Stimulated activated CD4-positive, alpha-beta T cell treated with anti-CD3 and anti-CD28 coated beads, Interleukin-1b, Interleukin-23, amount 100 ng/mL, for 1 hour (primary cell): Measurements from ENCODE around the gene MRAS.

ENCODE experiments used
- DNase-seq, 2 donors: peaks; one replicate each; pipeline ENCODE4 v3.0.0-alpha.2; 2020; ENCODE audit warnings: low read depth in 2 of 2

Gene MRAS

GRCh38 chr3:138347960-138348753 lies at the start of gene MRAS:
TSS of gene MRAS (plus strand) at chr3:138348579. CDS start at chr3:138372884, 24,305 bp downstream.
- DNase-seq, result no peak

- DNase-seq, result no peak
These were observed 47.7 kb upstream of the MRAS start for GRCh38 chr3:138300647-138301046.

GRCh38 chr3:138303474-138303873 lies 44.9 kb upstream of the MRAS start:
- DNase-seq, result no peak

- DNase-seq, result no peak
These were observed 40.5 kb upstream of the MRAS start for GRCh38 chr3:138307899-138308298.

- DNase-seq, result no peak
These were observed 39.6 kb upstream of the MRAS start for GRCh38 chr3:138308783-138309182.

GRCh38 chr3:138310494-138310893 lies 37.9 kb upstream of the MRAS start:
- no peak for DNase-seq

GRCh38 chr3:138314751-138315150 lies 33.6 kb upstream of the MRAS start:
- no peak for DNase-seq

- no peak for DNase-seq
These were observed 30.7 kb upstream of the MRAS start for GRCh38 chr3:138317687-138318086.

- no peak for DNase-seq
These were observed 24.4 kb upstream of the MRAS start for GRCh38 chr3:138323971-138324370.

- no peak for DNase-seq
These were observed 22.4 kb upstream of the MRAS start for GRCh38 chr3:138325990-138326389.

GRCh38 chr3:138326866-138327595 lies 21.3 kb upstream of the MRAS start:
- DNase-seq, result no peak

GRCh38 chr3:138327831-138328230 lies 20.5 kb upstream of the MRAS start:
- DNase-seq, result no peak

GRCh38 chr3:138328341-138328740 lies 20.0 kb upstream of the MRAS start:
- DNase-seq, result no peak

- DNase-seq, result peak; percentile 67 to 80
These were observed 19.0 kb upstream of the MRAS start, which contains the start of gene NME9 for GRCh38 chr3:138329127-138329983. TSS of gene NME9 (minus strand) at chr3:138329851. CDS start at chr3:138329335, 516 bp downstream.

GRCh38 chr3:138329984-138330293 lies 18.4 kb upstream of the MRAS start:
- DNase-seq, result no peak

- no peak for DNase-seq
These were observed 17.1 kb upstream of the MRAS start for GRCh38 chr3:138331143-138331894.

GRCh38 chr3:138332472-138333073 lies 15.8 kb upstream of the MRAS start:
- no peak for DNase-seq

- no peak for DNase-seq
These were observed 13.8 kb upstream of the MRAS start for GRCh38 chr3:138334608-138335007.

- no peak for DNase-seq
These were observed 11.9 kb upstream of the MRAS start for GRCh38 chr3:138336454-138336999.

GRCh38 chr3:138338244-138338643 lies 10.1 kb upstream of the MRAS start:
- no peak for DNase-seq

GRCh38 chr3:138338811-138339210 lies 9.6 kb upstream of the MRAS start:
- no peak for DNase-seq
